GM23338 (cell line): ENCODE data around the gene CTNND2. TPM values are rescaled to one million over a fixed set of nuclear protein-coding genes. Genes with fewer than 3 reads are reported as not detected.

Source experiments
- ATAC-seq: fragments of 200-7000 bp; cut with Tn5 transposase; 3 replicates; pipeline ENCODE4 v1.9.1; 2020
- DNase-seq: peaks from one replicate; pipeline ENCODE4 v3.0.0-alpha.2; 2015; ENCODE audit warnings: low spot score
- H2AFZ ChIP-seq: fragments of 200-600 bp; sonication (generic); 2 replicates; pipeline ENCODE4 v1.8.0; 2016; ENCODE audit warnings: antibody characterized with exemption, mild to moderate bottlenecking, moderate library complexity
- H3F3A ChIP-seq: fragments of 200-600 bp; sonication (generic); replicated peaks from 2 replicates; pipeline ENCODE4 v1.8.0; 2017; ENCODE audit warnings: antibody characterized with exemption, mixed run types, low read depth
- H3K27ac ChIP-seq: fragments of 200-600 bp; sonication (generic); 2 replicates; pipeline ENCODE4 v1.6.1; 2016; ENCODE audit warnings: low read depth
- H3K27me3 ChIP-seq: fragments of 200-600 bp; sonication (generic); 2 replicates; pipeline ENCODE4 v1.8.0; 2016; ENCODE audit warnings: mild to moderate bottlenecking, mixed run types, moderate library complexity; ENCODE audit not compliant: insufficient read depth
- H3K36me3 ChIP-seq: fragments of 200-600 bp; sonication (generic); 2 replicates; pipeline ENCODE4 v1.8.0; 2016; ENCODE audit warnings: mild to moderate bottlenecking; ENCODE audit not compliant: insufficient read depth
- H3K4me1 ChIP-seq: fragments of 200-600 bp; sonication (generic); 2 replicates; pipeline ENCODE4 v1.8.0; 2016; ENCODE audit warnings: mild to moderate bottlenecking, moderate library complexity; ENCODE audit not compliant: insufficient read depth
- H3K4me2 ChIP-seq: fragments of 200-600 bp; sonication (generic); 2 replicates; pipeline ENCODE4 v1.7.1; 2017; ENCODE audit warnings: mixed run types
- H3K4me3 ChIP-seq: fragments of 200-600 bp; sonication (generic); 2 replicates; pipeline ENCODE4 v1.6.1; 2016; ENCODE audit warnings: mixed run types
- H3K79me2 ChIP-seq: fragments of 200-600 bp; sonication (generic); replicated peaks from 2 replicates; pipeline ENCODE4 v1.8.0; 2017; ENCODE audit warnings: mild to moderate bottlenecking; ENCODE audit not compliant: insufficient read depth
- H3K9me2 ChIP-seq: fragments of 200-600 bp; sonication (generic); 2 replicates; pipeline ENCODE4 v1.8.0; 2017; ENCODE audit not compliant: insufficient read depth
- H4K20me1 ChIP-seq: fragments of 200-600 bp; sonication (generic); replicated peaks from 2 replicates; pipeline ENCODE4 v1.8.0; 2017; ENCODE audit warnings: mild to moderate bottlenecking; ENCODE audit not compliant: insufficient read depth
- H3K27ac Mint-ChIP-seq: 2 replicates; pipeline ENCODE4 v1.8.0; 2020; ENCODE audit warnings: inconsistent platforms, mild to moderate bottlenecking, moderate library complexity, mixed read lengths
- H3K27me3 Mint-ChIP-seq: 3 replicates; pipeline ENCODE4 v1.8.0; 2022; ENCODE audit warnings: low read depth, mild to moderate bottlenecking, moderate library complexity, mixed read lengths, inconsistent platforms; ENCODE audit not compliant: insufficient read depth, poor library complexity
- H3K36me3 Mint-ChIP-seq: 3 replicates; pipeline ENCODE4 v1.8.0; 2021; ENCODE audit warnings: low read depth, mild to moderate bottlenecking, inconsistent platforms, moderate library complexity, mixed read lengths
- H3K4me1 Mint-ChIP-seq: 3 replicates; pipeline ENCODE4 v1.8.0; 2020; ENCODE audit warnings: mild to moderate bottlenecking, inconsistent platforms, mixed read lengths
- H3K4me3 Mint-ChIP-seq: 3 replicates; pipeline ENCODE4 v1.8.0; 2021; ENCODE audit warnings: moderate library complexity, mild to moderate bottlenecking, inconsistent platforms, mixed read lengths
- H3K9me3 Mint-ChIP-seq: 3 replicates; pipeline ENCODE4 v1.8.0; 2020; ENCODE audit warnings: moderate library complexity, mild to moderate bottlenecking, inconsistent platforms, mixed read lengths
- EZH2 ChIP-seq: fragments of 200-600 bp; sonication (generic); IDR thresholded peaks from one replicate; pipeline ENCODE4 v1.8.0; 2017; ENCODE audit warnings: antibody characterized with exemption, mild to moderate bottlenecking, low read depth; ENCODE audit not compliant: unreplicated experiment
- JUNB ChIP-seq: IDR thresholded peaks from one replicate; pipeline ENCODE4 v1.6.1; 2016; ENCODE audit warnings: antibody characterized with exemption; ENCODE audit not compliant: unreplicated experiment
- NANOG ChIP-seq: IDR thresholded peaks from 2 replicates; pipeline ENCODE4 v1.6.1; 2016; ENCODE audit warnings: antibody characterized with exemption, borderline replicate concordance
- POLR2AphosphoS5 ChIP-seq: IDR thresholded peaks from 2 replicates; pipeline ENCODE4 v1.6.1; 2016; ENCODE audit warnings: antibody characterized with exemption, low read depth
- STAT1 ChIP-seq: IDR thresholded peaks from one replicate; pipeline ENCODE4 v1.6.1; 2016; ENCODE audit warnings: antibody characterized with exemption; ENCODE audit not compliant: unreplicated experiment
- ZNF331 ChIP-seq: fragments of 250-450 bp; sonication (Bioruptor Pico); IDR thresholded peaks from 2 replicates; pipeline ENCODE4 v1.5.0; 2020; ENCODE audit warnings: low read depth, mild to moderate bottlenecking, moderate library complexity
- polyA plus RNA-seq: library from polyadenylated mRNA; unstranded; fragments of >200 nt; fragmentation: Nextera tagmentation; extraction: Ambion mirVana; gene quantifications from 2 replicates; pipeline ENCODE4 v1.2.1, GENCODE V29; 2016
- total RNA-seq: library from RNA; depleted of rRNA; stranded (reverse); fragments of >200 nt; shearing (Covaris generic); gene quantifications from 2 replicates; pipeline ENCODE4 v1.2.3, GENCODE V29; 2014
- TF ChIP-seq, protein P1 (sequence below): IDR thresholded peaks from one replicate; pipeline ENCODE4 v1.6.1; 2018; ENCODE audit warnings: antibody characterized with exemption; ENCODE audit not compliant: unreplicated experiment
- TF ChIP-seq, protein P2 (sequence below): fragments of 250-450 bp; sonication (Bioruptor Pico); IDR thresholded peaks from 2 replicates; pipeline ENCODE4 v1.5.0; 2020; ENCODE audit warnings: mild to moderate bottlenecking, moderate library complexity
- TF ChIP-seq, protein P3 (sequence below): IDR thresholded peaks from 2 replicates; pipeline ENCODE4 v1.6.1; 2016; ENCODE audit warnings: antibody characterized with exemption

The CTNND2 gene
- total and polyA plus RNA-seq, 2 experiments from 2014 or later, result 5.1 to 7.0 TPM

DNA sequence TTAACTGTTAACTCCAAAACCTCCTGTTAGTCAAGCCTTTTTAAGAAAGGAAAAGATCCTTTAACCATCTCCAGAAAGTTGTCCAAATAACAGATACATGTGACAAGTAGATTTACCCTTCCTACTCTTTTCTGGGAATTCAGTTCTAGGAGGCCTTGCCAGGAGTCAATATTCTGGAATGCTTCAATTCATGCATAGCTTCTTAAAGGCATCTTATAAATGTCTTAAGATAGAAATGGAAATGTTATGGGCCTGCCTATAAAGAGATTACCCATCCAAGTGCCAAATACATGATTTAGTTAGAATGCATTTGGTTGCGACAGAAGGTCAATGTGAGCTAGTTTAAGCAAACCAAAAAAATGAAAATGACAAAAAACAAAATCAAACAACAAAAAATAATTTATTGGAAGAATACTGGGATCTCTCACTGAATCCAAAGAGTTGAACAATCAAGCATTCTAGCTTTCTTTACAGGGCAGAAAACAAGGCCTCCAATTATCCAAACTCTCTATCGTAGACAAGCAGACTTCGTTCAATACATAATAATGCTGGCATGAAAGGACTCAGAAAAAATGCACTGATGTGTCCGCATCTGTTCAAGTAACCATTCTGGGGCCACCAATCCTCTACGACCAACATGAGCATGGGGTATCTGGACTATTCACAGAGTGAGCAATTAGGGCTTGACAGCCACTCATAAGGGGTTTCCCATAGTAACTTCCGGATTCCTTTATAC is 188.6 kb downstream of the CTNND2 start:
- Histone ChIP-seq H3K36me3 (no peaks in the 10 kb centered on the region), H3K9me2 (no peaks in the 10 kb centered on the region), H3K4me1 (no peaks in the 10 kb centered on the region), H3F3A (no peaks in the 10 kb centered on the region), H3K4me2 (no peak overlapping the region), H4K20me1 (no peaks in the 10 kb centered on the region), H3K27me3 (no peaks in the 10 kb centered on the region), H2AFZ (no peak overlapping the region), H3K79me2 (no peaks in the 10 kb centered on the region), H3K4me3 (no peak overlapping the region), H3K27ac (no peak overlapping the region)
- no peak for DNase-seq
- Mint-ChIP-seq H3K36me3 (no peaks in the 10 kb centered on the region), H3K9me3 (no peaks in the 10 kb centered on the region), H3K27ac (no peak overlapping the region), H3K27me3 (peaks cover 4% of the 10 kb centered on the region), H3K4me1 (peaks cover 5% of the 10 kb centered on the region; the same call in 2 of the 3 replicates), H3K4me3 (no peak overlapping the region)
- ATAC-seq, result no peak
- TF ChIP-seq POLR2AphosphoS5 (no peak), EZH2 (no peak)
- TF ChIP-seq, protein P1, sequence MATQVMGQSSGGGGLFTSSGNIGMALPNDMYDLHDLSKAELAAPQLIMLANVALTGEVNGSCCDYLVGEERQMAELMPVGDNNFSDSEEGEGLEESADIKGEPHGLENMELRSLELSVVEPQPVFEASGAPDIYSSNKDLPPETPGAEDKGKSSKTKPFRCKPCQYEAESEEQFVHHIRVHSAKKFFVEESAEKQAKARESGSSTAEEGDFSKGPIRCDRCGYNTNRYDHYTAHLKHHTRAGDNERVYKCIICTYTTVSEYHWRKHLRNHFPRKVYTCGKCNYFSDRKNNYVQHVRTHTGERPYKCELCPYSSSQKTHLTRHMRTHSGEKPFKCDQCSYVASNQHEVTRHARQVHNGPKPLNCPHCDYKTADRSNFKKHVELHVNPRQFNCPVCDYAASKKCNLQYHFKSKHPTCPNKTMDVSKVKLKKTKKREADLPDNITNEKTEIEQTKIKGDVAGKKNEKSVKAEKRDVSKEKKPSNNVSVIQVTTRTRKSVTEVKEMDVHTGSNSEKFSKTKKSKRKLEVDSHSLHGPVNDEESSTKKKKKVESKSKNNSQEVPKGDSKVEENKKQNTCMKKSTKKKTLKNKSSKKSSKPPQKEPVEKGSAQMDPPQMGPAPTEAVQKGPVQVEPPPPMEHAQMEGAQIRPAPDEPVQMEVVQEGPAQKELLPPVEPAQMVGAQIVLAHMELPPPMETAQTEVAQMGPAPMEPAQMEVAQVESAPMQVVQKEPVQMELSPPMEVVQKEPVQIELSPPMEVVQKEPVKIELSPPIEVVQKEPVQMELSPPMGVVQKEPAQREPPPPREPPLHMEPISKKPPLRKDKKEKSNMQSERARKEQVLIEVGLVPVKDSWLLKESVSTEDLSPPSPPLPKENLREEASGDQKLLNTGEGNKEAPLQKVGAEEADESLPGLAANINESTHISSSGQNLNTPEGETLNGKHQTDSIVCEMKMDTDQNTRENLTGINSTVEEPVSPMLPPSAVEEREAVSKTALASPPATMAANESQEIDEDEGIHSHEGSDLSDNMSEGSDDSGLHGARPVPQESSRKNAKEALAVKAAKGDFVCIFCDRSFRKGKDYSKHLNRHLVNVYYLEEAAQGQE, result no peak

DNA sequence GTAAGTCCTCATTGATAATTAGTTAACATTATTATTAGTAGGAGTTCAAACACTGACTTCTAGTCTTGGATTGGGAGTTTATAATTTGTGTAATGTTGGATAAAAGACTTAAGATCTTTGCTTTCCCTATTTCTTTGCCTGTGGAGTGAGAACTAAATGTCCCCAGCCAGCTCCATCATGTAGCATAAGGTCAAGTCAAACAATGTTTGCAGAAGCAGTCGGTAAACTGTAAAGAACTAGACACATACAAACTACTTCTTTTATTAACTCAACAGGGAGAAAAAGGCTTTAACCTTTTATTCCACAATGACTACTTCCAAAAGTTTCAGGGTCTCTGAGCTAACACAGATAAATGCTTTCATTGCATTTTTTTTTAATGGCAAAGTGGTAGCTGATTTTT is 192.3 kb downstream of the CTNND2 start:
- Mint-ChIP-seq H3K27me3 (peaks cover 7% of the 10 kb centered on the region), H3K36me3 (no peaks in the 10 kb centered on the region), H3K4me1 (peaks cover 5% of the 10 kb centered on the region; the same call in 2 of the 3 replicates), H3K9me3 (no peaks in the 10 kb centered on the region), H3K27ac (no peak overlapping the region), H3K4me3 (no peak overlapping the region)
- Histone ChIP-seq H3K4me3 (no peak overlapping the region), H2AFZ (no peak overlapping the region), H4K20me1 (no peaks in the 10 kb centered on the region), H3K4me2 (no peak overlapping the region), H3K27me3 (no peaks in the 10 kb centered on the region), H3K27ac (no peak overlapping the region), H3K36me3 (no peaks in the 10 kb centered on the region), H3K4me1 (no peaks in the 10 kb centered on the region), H3F3A (no peaks in the 10 kb centered on the region), H3K9me2 (no peaks in the 10 kb centered on the region), H3K79me2 (no peaks in the 10 kb centered on the region)
- DNase-seq (no peak), ATAC-seq (no peak)
- TF ChIP-seq NANOG (no peak), STAT1 (no peak), JUNB (no peak), ZNF331 (no peak), EZH2 (no peak), POLR2AphosphoS5 (no peak)
- TF ChIP-seq, protein P2, sequence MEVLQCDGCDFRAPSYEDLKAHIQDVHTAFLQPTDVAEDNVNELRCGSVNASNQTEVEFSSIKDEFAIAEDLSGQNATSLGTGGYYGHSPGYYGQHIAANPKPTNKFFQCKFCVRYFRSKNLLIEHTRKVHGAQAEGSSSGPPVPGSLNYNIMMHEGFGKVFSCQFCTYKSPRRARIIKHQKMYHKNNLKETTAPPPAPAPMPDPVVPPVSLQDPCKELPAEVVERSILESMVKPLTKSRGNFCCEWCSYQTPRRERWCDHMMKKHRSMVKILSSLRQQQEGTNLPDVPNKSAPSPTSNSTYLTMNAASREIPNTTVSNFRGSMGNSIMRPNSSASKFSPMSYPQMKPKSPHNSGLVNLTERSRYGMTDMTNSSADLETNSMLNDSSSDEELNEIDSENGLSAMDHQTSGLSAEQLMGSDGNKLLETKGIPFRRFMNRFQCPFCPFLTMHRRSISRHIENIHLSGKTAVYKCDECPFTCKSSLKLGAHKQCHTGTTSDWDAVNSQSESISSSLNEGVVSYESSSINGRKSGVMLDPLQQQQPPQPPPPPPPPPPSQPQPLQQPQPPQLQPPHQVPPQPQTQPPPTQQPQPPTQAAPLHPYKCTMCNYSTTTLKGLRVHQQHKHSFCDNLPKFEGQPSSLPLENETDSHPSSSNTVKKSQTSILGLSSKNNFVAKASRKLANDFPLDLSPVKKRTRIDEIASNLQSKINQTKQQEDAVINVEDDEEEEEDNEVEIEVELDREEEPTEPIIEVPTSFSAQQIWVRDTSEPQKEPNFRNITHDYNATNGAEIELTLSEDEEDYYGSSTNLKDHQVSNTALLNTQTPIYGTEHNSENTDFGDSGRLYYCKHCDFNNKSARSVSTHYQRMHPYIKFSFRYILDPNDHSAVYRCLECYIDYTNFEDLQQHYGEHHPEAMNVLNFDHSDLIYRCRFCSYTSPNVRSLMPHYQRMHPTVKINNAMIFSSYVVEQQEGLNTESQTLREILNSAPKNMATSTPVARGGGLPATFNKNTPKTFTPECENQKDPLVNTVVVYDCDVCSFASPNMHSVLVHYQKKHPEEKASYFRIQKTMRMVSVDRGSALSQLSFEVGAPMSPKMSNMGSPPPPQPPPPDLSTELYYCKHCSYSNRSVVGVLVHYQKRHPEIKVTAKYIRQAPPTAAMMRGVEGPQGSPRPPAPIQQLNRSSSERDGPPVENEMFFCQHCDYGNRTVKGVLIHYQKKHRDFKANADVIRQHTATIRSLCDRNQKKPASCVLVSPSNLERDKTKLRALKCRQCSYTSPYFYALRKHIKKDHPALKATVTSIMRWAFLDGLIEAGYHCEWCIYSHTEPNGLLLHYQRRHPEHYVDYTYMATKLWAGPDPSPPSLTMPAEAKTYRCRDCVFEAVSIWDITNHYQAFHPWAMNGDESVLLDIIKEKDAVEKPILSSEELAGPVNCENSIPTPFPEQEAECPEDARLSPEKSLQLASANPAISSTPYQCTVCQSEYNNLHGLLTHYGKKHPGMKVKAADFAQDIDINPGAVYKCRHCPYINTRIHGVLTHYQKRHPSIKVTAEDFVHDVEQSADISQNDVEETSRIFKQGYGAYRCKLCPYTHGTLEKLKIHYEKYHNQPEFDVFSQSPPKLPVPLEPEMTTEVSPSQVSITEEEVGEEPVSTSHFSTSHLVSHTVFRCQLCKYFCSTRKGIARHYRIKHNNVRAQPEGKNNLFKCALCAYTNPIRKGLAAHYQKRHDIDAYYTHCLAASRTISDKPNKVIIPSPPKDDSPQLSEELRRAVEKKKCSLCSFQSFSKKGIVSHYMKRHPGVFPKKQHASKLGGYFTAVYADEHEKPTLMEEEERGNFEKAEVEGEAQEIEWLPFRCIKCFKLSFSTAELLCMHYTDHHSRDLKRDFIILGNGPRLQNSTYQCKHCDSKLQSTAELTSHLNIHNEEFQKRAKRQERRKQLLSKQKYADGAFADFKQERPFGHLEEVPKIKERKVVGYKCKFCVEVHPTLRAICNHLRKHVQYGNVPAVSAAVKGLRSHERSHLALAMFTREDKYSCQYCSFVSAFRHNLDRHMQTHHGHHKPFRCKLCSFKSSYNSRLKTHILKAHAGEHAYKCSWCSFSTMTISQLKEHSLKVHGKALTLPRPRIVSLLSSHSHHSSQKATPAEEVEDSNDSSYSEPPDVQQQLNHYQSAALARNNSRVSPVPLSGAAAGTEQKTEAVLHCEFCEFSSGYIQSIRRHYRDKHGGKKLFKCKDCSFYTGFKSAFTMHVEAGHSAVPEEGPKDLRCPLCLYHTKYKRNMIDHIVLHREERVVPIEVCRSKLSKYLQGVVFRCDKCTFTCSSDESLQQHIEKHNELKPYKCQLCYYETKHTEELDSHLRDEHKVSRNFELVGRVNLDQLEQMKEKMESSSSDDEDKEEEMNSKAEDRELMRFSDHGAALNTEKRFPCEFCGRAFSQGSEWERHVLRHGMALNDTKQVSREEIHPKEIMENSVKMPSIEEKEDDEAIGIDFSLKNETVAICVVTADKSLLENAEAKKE (CRISPR knock-in tag), result no peak
- TF ChIP-seq, protein P3, sequence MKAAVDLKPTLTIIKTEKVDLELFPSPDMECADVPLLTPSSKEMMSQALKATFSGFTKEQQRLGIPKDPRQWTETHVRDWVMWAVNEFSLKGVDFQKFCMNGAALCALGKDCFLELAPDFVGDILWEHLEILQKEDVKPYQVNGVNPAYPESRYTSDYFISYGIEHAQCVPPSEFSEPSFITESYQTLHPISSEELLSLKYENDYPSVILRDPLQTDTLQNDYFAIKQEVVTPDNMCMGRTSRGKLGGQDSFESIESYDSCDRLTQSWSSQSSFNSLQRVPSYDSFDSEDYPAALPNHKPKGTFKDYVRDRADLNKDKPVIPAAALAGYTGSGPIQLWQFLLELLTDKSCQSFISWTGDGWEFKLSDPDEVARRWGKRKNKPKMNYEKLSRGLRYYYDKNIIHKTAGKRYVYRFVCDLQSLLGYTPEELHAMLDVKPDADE, result no peak
